ENCODE results near the gene TP63. TPM values are rescaled to one million over a fixed set of nuclear protein-coding genes. Genes with fewer than 3 reads are reported as not detected.

The TP63 gene
- total and polyA plus RNA-seq, 11 donors = 0.11 to 1.4 (median 0.37) TPM

DNA sequence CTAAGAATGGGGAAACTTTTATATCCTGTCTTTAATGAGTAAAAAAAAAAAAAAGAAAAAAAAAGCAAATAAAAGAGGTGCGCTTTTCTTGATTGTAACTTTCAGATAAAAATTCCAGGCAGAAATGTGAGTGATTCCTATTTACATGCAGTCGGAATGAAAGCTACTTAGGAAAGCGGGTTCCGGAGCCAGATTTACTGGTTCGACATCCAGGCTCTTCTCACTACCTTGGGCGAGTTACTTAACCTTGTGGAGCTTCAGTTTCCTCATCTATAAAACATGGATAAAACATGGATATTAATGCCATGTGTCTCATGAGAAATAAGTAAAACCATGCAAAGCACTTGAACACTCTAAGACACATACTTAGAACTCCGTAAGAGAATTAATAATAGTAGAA, 169.2 kb downstream of the TP63 start:
- no peak for TF ChIP-seq POLR2A (IDR thresholded peaks at IDR 0.05)
- TF ChIP-seq, protein P1, sequence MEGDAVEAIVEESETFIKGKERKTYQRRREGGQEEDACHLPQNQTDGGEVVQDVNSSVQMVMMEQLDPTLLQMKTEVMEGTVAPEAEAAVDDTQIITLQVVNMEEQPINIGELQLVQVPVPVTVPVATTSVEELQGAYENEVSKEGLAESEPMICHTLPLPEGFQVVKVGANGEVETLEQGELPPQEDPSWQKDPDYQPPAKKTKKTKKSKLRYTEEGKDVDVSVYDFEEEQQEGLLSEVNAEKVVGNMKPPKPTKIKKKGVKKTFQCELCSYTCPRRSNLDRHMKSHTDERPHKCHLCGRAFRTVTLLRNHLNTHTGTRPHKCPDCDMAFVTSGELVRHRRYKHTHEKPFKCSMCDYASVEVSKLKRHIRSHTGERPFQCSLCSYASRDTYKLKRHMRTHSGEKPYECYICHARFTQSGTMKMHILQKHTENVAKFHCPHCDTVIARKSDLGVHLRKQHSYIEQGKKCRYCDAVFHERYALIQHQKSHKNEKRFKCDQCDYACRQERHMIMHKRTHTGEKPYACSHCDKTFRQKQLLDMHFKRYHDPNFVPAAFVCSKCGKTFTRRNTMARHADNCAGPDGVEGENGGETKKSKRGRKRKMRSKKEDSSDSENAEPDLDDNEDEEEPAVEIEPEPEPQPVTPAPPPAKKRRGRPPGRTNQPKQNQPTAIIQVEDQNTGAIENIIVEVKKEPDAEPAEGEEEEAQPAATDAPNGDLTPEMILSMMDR (IDR thresholded peaks at IDR 0.05) = no peak
- ATAC-seq (no peak), DNase-seq (no peak)
- H3K36me3 ChIP-seq = no peaks in the 10 kb centered on the region
- H3K27ac ChIP-seq = no peak overlapping the region
- intact Hi-C loops (cut with DNase I) = no loop called here
- WGBS, 4 donors = 96 to 98% (median 98%) methylated on average over 7 of the region's 7 CpGs
- no peaks in the 10 kb centered on the region for H3K4me1 ChIP-seq
- H3K4me3 ChIP-seq = no peak overlapping the region
- no peaks in the 10 kb centered on the region for H3K9me3 ChIP-seq
- H3K27me3 ChIP-seq = no peaks in the 10 kb centered on the region

DNA sequence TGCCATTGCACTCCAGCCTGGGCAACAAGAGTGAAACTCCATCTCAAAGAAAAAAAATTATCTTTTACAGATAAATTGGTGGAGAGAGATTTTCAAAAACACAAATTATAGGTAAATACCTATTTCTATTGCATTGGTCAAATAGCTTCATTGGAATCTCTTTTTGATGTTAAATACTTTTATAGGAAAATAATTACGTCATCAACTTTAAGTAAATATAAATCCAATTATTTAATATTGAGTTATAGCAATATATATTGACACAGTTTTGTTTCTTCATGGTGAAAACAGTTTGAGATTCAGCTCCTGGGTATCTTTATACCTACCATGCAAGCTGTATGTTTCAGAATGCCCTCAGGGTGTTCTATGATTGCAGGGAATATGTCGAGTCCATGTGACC, 172.1 kb downstream of the TP63 start:
- no peaks in the 10 kb centered on the region for H3K27me3 ChIP-seq
- WGBS, 4 donors = 95 to 99% (median 97%) methylated on average over 2 of the region's 2 CpGs
- H3K27ac ChIP-seq = no peak overlapping the region
- peaks cover 0 to 7% (median 0%) of the 10 kb centered on the region in 12 donors for H3K4me1 ChIP-seq
- no peaks in the 10 kb centered on the region for H3K9me3 ChIP-seq
- ATAC-seq (no peak), DNase-seq (no peak)
- TF ChIP-seq POLR2A (IDR thresholded peaks at IDR 0.05) = no peak
- TF ChIP-seq, protein P1 (IDR thresholded peaks at IDR 0.05) = no peak
- no peaks in the 10 kb centered on the region for H3K36me3 ChIP-seq
- H3K4me3 ChIP-seq = no peak overlapping the region
- intact Hi-C loops (cut with DNase I) = no loop called here

DNA sequence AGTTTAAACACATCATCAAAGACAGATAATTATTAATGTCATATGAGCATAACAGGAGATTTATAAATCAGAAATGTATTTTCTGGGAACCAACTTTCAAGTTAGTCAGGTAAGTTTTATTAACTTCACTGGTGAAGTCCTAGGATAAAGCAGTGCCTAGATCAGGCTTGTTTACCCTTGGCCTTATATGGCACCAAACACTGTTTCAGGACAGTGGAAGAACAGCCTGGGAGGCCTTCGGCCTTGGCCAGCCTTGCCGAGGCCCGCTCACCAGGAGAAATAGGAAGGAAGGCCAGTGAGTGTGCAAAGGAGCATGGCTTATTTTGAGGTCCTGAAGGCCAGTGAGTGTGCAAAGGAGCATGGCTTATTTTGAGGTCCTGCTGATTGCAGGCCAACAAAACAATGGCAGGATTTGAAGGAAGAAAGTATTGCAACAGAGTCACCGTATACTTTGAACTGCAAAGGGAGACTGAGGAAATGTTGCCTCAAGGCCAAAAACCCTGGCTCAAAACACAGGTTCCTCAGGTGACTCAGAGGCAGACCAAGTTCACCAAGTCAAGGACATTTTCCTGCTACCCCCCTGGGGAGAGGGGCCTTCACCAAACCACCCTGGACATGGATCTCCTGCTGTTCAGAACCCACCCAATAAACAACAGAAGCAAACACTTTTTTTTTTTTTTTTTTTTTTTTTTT, 174.3 kb downstream of the TP63 start:
- 85 to 93% (median 89%) methylated on average over 4 of the region's 4 CpGs for WGBS, 4 donors
- no peaks in the 10 kb centered on the region for H3K27me3 ChIP-seq
- DNase-seq = no peak
- H3K27ac ChIP-seq = no peak overlapping the region
- intact Hi-C loops (cut with DNase I) = no loop called here
- TF ChIP-seq POLR2A (IDR thresholded peaks at IDR 0.05) = no peak
- TF ChIP-seq, protein P1 (IDR thresholded peaks at IDR 0.05) = no peak
- H3K4me1 ChIP-seq = peaks cover 0 to 7% (median 0%) of the 10 kb centered on the region in 12 donors
- no peaks in the 10 kb centered on the region for H3K36me3 ChIP-seq
- ATAC-seq = no peak
- no peak overlapping the region for H3K4me3 ChIP-seq
- H3K9me3 ChIP-seq = no peaks in the 10 kb centered on the region

DNA sequence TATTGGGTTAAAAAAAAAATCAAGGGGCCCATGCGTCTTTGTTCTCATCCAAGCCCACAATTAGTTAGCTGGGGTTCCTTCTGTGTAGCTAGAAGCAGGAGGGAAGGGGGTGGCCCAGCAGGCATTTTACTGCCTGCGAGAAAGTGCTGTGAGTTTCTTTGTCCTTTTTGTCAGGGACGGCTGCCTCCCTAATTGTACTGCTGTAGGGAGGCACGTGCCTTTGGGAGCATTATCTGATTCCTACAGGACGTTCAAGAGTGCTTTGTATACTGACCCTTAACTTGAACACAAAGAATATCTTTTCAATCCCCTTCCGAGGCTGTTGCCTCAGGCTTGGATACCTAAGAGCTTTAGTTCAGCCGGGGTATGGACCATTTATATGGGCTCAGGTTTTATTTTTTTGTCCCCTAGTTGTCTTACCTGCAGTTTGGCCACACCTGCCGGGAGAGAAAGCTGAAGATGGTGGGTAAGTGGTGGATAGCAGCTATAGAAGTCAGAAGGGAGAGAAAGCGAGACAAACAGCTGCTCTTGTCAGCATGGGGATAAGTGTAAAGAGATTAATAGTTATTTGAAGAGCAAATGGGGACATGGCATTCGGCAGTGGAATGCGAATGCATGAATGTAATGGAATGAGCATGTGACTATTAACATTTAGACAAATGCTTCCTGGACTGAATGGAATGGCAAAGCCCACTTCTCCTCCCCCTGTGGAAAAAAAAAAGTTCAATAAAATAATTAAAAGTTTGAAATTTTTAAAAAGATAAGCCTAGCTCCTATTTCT, 175.2 kb downstream of the TP63 start:
- no peaks in the 10 kb centered on the region for H3K27me3 ChIP-seq
- intact Hi-C loops (cut with DNase I) = no loop called here
- H3K9me3 ChIP-seq = no peaks in the 10 kb centered on the region
- 48 to 57% (median 51%) methylated on average over 11 of the region's 11 CpGs for WGBS, 4 donors
- ATAC-seq = no peak
- no peak overlapping the region for H3K27ac ChIP-seq
- no peaks in the 10 kb centered on the region for H3K36me3 ChIP-seq
- H3K4me3 ChIP-seq = no peak overlapping the region
- peaks cover 0 to 7% (median 0%) of the 10 kb centered on the region in 12 donors for H3K4me1 ChIP-seq
- TF ChIP-seq, protein P1 (IDR thresholded peaks at IDR 0.05) = no peak
- TF ChIP-seq POLR2A (IDR thresholded peaks at IDR 0.05) = no peak
- no peak for DNase-seq
